Measurements from ENCODE around the gene PPP1R2. TPM values are rescaled to one million over a fixed set of nuclear protein-coding genes. Genes with fewer than 3 reads are reported as not detected.

PPP1R2 gene
- polyA plus RNA-seq, 1 of the 3 experiments (the other 2 are of a cell fraction) = 8.1 TPM

DNA sequence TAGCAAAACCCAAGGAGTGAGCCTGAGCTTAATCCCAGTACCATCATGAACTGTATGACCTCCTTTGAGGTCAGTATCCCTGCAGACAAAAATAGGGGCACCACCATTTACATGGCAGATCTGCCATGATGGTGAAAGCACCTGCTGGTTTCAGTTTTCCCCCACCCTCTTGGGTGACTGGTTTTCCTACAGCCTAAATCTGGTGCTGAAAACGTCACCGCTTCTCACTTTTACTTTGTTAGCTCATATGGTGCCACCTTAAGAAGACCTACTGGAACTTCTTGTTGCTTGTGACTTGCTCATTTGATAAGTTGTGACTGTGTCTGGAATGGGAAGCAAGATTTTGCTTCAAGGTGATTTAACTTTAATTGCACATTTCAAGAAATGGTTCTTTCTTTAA is 5.1 kb downstream of the PPP1R2 start:
- Histone ChIP-seq H3K36me3 (replicated peaks in 1 of 2; ENCODE audit: control insufficient read depth in 1 of 2, insufficient read depth in 2 of 2, low read length in 1 of 2) (no peaks in the 10 kb centered on the region), H3K4me1 (ENCODE audit: control insufficient read depth in 1 of 2, insufficient read depth in 2 of 2, low read depth in 1 of 2, low read length in 1 of 2) (peaks cover 5 to 9% of the 10 kb centered on the region in 2 experiments; a peak in 3 of 4 replicates), H4K20me1 (ENCODE audit: insufficient read depth) (peaks cover 45% of the 10 kb centered on the region), H3K9me3 (no peaks in the 10 kb centered on the region), H3K79me2 (ENCODE audit: insufficient read depth) (peaks cover 90% of the 10 kb centered on the region), H2AFZ (ENCODE audit: low read depth) (no peak overlapping the region), H3F3A (replicated peaks; ENCODE audit: insufficient read depth) (no peaks in the 10 kb centered on the region), H3K27ac (ENCODE audit: low read depth in 2 of 2, low read length in 1 of 2) (no peak overlapping the region), H3K9me2 (no peaks in the 10 kb centered on the region), H3K4me3 (ENCODE audit: low read depth in 2 of 2, low read length in 1 of 2) (no peak overlapping the region), H3K27me3 (ENCODE audit: insufficient read depth) (no peaks in the 10 kb centered on the region), H3K4me2 (no peak overlapping the region), H3K9ac (no peak overlapping the region)
- no peak for DNase-seq
- 96% methylated on average over 2 of the region's 2 CpGs for WGBS (ENCODE audit: low lambda C conversion rate)
- TF ChIP-seq RXRA (IDR thresholded peaks at IDR 0.05; ENCODE audit: borderline replicate concordance, low read depth) (no peak), USF2 (IDR thresholded peaks at IDR 0.05; ENCODE audit: borderline replicate concordance, low read depth, low read length) (no peak), YY1 (IDR thresholded peaks at IDR 0.05; ENCODE audit: low read depth) (no peak), CHD2 (IDR thresholded peaks at IDR 0.05; ENCODE audit: low read length, partially characterized antibody) (no peak), FOXJ3 (CRISPR knock-in tag; IDR thresholded peaks at IDR 0.05) (no peak)
- POLR2A ChIA-PET = no interaction called here
- CTCF ChIA-PET = interaction anchor here (1.1 to 2.2 kb wide), 4 partner anchors 16 to 377 kb away, joined by 3 to 13 read pairs (median 6); partner anchors contain the start of gene XXYLT1

- Histone ChIP-seq H4K20me1 (ENCODE audit: insufficient read depth) (peaks cover 35% of the 10 kb centered on the region), H3K9ac (no peak overlapping the region), H3K36me3 (replicated peaks in 1 of 2; ENCODE audit: control insufficient read depth in 1 of 2, insufficient read depth in 2 of 2, low read length in 1 of 2) (no peaks in the 10 kb centered on the region), H3K4me1 (ENCODE audit: control insufficient read depth in 1 of 2, insufficient read depth in 2 of 2, low read depth in 1 of 2, low read length in 1 of 2) (peaks cover 0 to 2% of the 10 kb centered on the region in 2 experiments; a peak in 1 of 4 replicates), H3K4me2 (no peak overlapping the region), H3K4me3 (ENCODE audit: low read depth in 2 of 2, low read length in 1 of 2) (no peak overlapping the region), H2AFZ (ENCODE audit: low read depth) (no peak overlapping the region), H3K9me3 (no peaks in the 10 kb centered on the region), H3K9me2 (no peaks in the 10 kb centered on the region), H3K27me3 (ENCODE audit: insufficient read depth) (no peaks in the 10 kb centered on the region), H3F3A (replicated peaks; ENCODE audit: insufficient read depth) (no peaks in the 10 kb centered on the region), H3K79me2 (ENCODE audit: insufficient read depth) (peaks cover 82% of the 10 kb centered on the region), H3K27ac (ENCODE audit: low read depth in 2 of 2, low read length in 1 of 2) (no peak overlapping the region)
- TF ChIP-seq ELF1 (IDR thresholded peaks at IDR 0.05) (no peak), RAD21 (IDR thresholded peaks at IDR 0.05; ENCODE audit: low read length) (no peak)
- 94% methylated on average over 5 of the region's 5 CpGs for WGBS (ENCODE audit: low lambda C conversion rate)
- ChIA-PET CTCF (interaction anchor here (0.6 to 1.8 kb wide), 3 partner anchors 13 to 328 kb away, joined by 3 to 7 read pairs (median 6); partner anchors contain the start of gene XXYLT1), POLR2A (no interaction called here)
- DNase-seq = no peak
Observed at GRCh38 chr3:195535293-195535692, 7.8 kb downstream of the PPP1R2 start.

DNA sequence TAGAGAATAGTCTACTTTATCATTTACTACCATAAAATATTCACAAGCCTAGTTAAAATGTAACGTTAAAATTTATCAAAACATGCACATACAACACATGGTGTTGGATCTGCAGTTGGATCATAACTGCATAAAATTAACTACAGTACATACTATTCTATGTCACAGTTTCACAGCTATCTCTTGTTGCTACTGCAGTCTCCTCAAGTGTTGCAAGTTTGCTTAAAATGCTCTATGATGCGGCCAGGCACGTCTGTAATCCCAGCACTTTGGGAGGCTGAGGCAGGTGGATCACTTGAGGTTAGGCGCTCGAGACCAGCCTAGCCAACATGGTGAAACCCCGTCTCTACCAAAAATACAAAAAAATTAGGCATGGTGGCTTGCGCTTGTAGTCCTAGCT is 10.3 kb downstream of the PPP1R2 start:
- DNase-seq = no peak
- no peak overlapping the region for H3K27ac ChIP-seq (ENCODE audit: low read depth in 2 of 2, low read length in 1 of 2)
- WGBS (ENCODE audit: low lambda C conversion rate) = 90% methylated on average over 7 of the region's 7 CpGs
- no peaks in the 10 kb centered on the region for H3K9me3 ChIP-seq
- ChIA-PET CTCF (interaction anchor here (0.7 to 2.1 kb wide), 3 partner anchors 9 to 262 kb away, joined by 3 to 7 read pairs (median 3); partner anchors contain the start of gene XXYLT1), POLR2A (no interaction called here)
- no peak overlapping the region for H3K4me2 ChIP-seq
- peaks cover 69% of the 10 kb centered on the region for H3K79me2 ChIP-seq (ENCODE audit: insufficient read depth)
- H3K4me3 ChIP-seq (ENCODE audit: low read depth in 2 of 2, low read length in 1 of 2) = no peak overlapping the region
- H3K9ac ChIP-seq = no peak overlapping the region
- no peaks in the 10 kb centered on the region for H3F3A ChIP-seq (replicated peaks; ENCODE audit: insufficient read depth)
- H3K36me3 ChIP-seq (replicated peaks in 1 of 2; ENCODE audit: control insufficient read depth in 1 of 2, insufficient read depth in 2 of 2, low read length in 1 of 2) = peaks cover 0 to 11% of the 10 kb centered on the region in 2 experiments
- no peaks in the 10 kb centered on the region for H3K9me2 ChIP-seq
- H4K20me1 ChIP-seq (ENCODE audit: insufficient read depth) = peaks cover 20% of the 10 kb centered on the region
- H3K27me3 ChIP-seq (ENCODE audit: insufficient read depth) = no peaks in the 10 kb centered on the region
- no peak overlapping the region for H2AFZ ChIP-seq (ENCODE audit: low read depth)
- H3K4me1 ChIP-seq (ENCODE audit: control insufficient read depth in 1 of 2, insufficient read depth in 2 of 2, low read depth in 1 of 2, low read length in 1 of 2) = no peaks in the 10 kb centered on the region
- no peak for TF ChIP-seq ZBTB33 (IDR thresholded peaks at IDR 0.05; ENCODE audit: borderline replicate concordance, low read depth)
- TF ChIP-seq TEAD4 (IDR thresholded peaks at IDR 0.05; ENCODE audit: borderline replicate concordance, insufficient read depth) = no peak
- TF ChIP-seq PBX3 (IDR thresholded peaks at IDR 0.05) = no peak
- no peak for TF ChIP-seq ELF1 (IDR thresholded peaks at IDR 0.05)
- TF ChIP-seq USF1 (IDR thresholded peaks at IDR 0.05; ENCODE audit: borderline replicate concordance, low read depth) = no peak
- no peak for TF ChIP-seq JUND (IDR thresholded peaks at IDR 0.05)
- no peak for TF ChIP-seq SMC3 (IDR thresholded peaks at IDR 0.05; ENCODE audit: low read depth, low read length)
- TF ChIP-seq GATA2 (CRISPR knock-in tag; IDR thresholded peaks at IDR 0.05) = no peak
- TF ChIP-seq GABPA (IDR thresholded peaks at IDR 0.05; ENCODE audit: low read depth) = no peak
- TF ChIP-seq MXI1 (IDR thresholded peaks at IDR 0.05; ENCODE audit: low read depth, low read length) = no peak
- no peak for TF ChIP-seq TAF1 (IDR thresholded peaks at IDR 0.05; ENCODE audit: borderline replicate concordance, low read depth, low read length)
- no peak for TF ChIP-seq RCOR1 (IDR thresholded peaks at IDR 0.05; ENCODE audit: low read length)

Measured in SK-N-SH (cell line).